Effector CD8-positive, alpha-beta T cell (primary cell): ENCODE results near the gene MYBPHL.

Experiments used
- DNase-seq: peaks from one replicate; lab custom pipeline; 2025; lab: John Stamatoyannopoulos, UW

Gene MYBPHL

DNA sequence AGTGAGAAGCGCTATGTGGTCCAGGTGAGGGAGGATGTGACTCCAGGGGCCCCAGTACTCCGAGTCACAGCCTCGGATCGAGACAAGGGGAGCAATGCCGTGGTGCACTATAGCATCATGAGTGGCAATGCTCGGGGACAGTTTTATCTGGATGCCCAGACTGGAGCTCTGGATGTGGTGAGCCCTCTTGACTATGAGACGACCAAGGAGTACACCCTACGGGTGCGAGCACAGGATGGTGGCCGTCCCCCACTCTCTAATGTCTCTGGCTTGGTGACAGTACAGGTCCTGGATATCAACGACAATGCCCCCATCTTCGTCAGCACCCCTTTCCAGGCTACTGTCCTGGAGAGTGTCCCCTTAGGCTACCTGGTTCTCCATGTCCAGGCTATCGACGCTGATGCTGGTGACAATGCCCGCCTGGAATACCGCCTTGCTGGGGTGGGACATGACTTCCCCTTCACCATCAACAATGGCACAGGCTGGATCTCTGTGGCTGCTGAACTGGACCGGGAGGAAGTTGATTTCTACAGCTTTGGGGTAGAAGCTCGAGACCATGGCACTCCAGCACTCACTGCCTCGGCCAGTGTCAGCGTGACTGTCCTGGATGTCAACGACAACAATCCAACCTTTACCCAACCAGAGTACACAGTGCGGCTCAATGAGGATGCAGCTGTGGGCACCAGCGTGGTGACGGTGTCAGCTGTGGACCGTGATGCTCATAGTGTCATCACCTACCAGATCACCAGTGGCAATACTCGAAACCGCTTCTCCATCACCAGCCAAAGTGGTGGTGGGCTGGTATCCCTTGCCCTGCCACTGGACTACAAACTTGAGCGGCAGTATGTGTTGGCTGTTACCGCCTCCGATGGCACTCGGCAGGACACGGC lies 55.3 kb downstream of the MYBPHL start:
- DNase-seq = no peak

DNA sequence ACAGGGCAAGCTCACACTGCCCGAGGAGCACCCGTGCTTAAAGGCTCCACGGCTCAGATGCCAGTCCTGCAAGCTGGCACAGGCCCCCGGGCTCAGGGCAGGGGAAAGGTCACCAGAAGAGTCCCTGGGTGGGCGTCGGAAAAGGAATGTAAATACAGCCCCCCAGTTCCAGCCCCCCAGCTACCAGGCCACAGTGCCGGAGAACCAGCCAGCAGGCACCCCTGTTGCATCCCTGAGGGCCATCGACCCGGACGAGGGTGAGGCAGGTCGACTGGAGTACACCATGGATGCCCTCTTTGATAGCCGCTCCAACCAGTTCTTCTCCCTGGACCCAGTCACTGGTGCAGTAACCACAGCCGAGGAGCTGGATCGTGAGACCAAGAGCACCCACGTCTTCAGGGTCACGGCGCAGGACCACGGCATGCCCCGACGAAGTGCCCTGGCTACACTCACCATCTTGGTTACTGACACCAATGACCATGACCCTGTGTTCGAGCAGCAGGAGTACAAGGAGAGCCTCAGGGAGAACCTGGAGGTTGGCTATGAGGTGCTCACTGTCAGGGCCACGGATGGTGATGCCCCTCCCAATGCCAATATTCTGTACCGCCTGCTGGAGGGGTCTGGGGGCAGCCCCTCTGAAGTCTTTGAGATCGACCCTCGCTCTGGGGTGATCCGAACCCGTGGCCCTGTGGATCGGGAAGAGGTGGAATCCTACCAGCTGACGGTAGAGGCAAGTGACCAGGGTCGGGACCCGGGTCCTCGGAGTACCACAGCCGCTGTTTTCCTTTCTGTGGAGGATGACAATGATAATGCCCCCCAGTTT lies 56.1 kb downstream of the MYBPHL start:
- no peak for DNase-seq

DNA sequence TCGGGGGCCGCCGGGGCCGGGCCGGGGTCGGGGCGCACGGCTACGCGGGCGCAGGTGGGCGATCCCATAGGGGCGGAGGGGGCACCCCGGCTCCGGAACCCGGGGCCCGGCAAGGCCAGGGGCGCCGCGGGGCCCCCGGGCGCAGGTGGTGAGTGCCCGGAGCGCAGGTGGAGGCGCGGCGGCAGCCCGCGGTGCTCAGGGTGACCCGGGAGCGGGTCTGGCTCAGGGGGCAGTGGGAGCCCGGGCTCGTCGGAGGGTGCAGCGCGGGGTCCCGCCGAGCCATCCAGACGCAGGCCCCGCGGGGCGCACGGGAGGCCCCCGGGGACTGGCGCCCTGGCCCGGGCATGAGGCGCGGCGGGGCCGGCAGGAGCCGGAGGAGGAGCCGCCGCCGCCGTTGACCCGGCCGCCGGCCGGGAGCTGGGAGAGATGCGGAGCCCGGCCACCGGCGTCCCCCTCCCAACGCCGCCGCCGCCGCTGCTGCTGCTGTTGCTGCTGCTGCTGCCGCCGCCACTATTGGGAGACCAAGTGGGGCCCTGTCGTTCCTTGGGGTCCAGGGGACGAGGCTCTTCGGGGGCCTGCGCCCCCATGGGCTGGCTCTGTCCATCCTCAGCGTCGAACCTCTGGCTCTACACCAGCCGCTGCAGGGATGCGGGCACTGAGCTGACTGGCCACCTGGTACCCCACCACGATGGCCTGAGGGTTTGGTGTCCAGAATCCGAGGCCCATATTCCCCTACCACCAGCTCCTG lies 57.0 kb downstream of the MYBPHL start:
- DNase-seq = no peak

DNA sequence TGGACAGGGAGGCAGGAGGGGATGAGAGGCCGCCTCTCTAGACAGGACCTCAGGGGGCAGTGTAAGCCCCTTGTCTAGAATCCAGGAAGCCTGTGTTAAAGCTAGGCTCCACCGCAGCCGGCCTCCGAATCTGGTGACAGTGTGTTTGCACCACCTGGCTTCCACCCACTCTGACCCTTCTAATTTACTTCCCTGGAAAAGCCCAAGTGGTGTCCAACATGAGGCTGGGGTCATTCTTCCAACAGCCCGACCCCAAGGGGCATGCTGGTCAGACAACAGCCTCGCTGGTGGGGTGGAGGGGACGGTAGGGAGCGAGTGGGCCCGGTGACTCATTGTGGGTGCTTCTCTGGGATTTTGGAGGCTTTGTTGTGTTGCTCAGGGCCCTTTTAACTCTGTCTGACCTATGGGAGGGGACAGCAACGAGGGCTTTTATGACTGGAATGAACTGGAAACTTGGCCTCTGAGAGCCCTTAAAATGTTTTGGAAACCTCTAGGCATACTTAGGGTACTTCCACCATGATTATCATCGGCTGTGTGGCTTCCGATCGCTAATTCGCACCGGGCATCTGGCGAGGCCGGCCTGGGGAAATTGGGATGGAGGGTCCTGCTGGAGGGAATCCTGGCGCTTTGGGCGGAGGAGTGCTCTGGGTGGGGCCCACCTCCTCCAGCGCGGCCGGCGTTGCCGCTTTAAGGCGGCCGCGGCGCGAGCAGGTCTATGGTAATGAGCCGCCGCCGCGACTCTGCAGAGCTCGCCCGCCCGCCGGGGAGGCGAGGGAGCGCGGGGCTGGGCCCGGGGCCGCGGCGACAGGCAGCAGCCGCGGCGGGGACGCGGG lies 57.8 kb downstream of the MYBPHL start, which contains the start of gene CELSR2:
TSS of gene CELSR2 (plus strand) at position 743 of the 833 bp plus-strand sequence. CDS start 541 bp downstream, outside the sequence.
- peak; percentile 37 for DNase-seq

DNA sequence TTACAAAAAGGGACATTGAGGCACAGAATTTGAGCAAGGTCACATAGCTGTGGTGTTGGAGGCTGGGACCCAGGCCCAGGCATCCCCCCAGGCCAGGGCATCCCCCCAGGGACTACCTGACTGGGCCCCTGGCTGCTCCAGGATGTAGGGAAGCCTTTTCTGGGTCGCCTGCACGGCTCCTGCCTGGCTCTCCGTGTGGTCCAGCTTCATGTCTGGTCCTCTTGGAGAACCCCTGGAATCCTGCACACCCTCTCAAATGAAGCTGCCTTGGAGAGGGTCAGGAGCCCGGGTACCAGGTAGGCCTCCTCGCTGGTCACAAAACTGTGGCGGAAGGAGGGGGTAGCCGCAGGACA lies 58.4 kb downstream of the MYBPHL start:
- DNase-seq = no peak

DNA sequence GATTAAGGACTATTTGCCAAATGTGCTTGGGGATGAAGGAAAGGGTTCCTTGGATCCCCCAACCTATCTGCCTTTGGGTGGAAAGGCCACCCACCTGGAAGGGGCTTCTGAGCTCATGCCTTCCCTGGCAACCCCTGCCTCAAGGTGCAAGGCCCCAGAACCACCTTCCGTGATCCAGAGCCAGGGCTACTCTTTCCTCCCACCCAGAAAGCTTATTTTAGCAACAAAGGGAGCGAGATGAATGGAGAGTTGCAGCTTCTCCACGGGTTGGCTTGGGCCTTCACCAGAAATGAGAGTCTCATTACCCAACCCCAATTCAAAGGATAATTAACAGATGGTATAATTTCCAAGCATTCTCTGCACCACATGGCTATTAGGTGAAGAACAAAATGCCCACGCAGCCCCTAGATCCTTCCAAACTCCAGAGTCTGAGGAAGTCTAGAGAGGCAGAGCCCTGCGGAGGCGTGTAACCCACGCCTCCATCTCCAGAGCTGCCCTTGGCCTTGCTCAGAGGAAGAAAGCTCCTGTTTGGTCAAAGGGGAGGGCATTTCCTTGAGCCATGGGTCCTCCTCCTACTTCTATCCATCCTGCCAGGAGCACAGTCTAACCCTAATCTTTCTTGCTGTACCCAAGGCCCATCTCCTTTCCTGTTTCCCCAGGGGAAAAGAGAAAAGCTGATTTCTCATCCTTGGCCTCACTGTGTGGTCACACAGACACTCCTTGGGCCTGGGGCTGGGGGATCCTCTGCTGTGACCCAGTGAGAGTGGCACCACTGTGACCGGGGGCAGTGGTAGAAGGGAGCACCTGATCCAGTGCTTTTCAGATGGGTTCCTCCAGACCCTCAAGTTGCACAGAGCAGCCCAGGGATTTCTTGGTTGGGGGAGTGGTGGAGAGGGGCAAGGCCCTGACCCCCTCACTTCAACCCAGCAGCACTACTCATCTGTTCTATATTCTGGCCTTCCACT lies 59.1 kb downstream of the MYBPHL start:
- no peak for DNase-seq

DNA sequence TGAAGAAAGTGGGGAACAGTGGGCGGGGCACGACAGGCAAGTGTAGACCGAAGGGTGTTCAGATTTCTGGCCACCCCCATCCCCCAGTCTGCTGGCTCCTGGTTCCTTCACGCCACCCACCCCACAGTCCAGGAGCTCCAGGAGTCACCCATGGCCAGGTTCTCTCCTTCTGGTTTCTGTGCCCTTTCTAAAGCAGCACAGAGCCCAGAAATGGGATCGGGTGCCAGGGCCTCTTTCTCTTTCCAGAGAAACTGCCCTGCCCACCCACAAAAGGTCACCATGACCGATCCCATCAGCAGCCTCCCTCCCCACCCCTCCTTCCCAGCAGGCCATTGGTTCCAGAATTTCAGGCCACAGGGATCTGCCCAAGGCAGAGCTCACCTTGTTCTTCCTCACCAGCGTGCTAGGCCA lies 60.7 kb downstream of the MYBPHL start:
- no peak for DNase-seq

DNA sequence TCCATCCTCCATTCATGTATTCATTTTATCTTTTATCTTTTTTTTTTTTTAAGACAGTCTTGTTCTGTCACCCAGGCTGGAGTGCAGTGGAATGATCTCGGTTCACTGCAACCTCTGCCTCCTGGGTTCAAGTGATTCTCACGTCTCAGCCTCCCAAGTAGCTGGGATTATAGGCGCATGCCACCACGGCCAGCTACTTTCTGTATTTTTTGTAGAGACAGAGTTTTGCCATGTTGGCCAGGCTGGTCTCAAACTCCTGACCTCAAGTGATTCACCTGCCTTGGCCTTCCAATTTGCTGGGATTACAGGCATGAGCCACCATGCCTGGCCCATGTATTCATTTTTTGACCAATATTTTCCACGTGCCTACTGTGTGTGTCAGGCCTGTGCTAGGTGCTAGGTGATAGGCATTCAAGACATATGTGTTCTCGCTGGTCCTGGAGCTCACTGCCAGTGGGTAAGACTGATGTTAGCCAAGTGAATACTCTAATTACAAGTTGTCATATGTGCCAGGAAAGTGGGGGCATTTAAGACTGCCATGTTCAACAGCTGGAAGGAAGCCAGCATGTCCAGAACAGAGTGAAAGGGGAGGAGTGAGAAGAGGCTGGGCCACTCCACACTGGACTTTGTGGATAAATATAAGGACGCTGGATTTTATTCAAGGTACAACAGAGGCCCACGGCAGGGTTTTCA lies 62.8 kb downstream of the MYBPHL start:
- no peak for DNase-seq

DNA sequence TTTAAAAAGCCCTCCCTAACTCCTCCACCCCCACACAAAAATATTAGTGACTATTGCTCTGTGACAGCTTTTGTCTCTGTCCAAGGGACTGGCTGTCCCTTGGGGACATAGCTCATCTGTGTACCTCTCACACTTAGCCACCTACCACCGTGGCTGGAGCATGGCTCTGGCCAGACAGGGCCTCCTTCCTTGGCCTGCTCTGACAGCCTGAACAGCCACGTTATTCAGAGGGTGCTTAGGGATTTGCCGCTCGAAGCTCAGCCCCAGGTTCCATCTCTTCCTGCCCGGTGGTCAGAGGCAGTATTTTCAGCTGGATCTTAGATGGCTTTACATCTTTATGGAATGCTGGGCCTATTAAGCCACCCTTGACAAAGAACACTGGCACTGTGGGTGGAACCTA lies 63.6 kb downstream of the MYBPHL start:
- no peak for DNase-seq

DNA sequence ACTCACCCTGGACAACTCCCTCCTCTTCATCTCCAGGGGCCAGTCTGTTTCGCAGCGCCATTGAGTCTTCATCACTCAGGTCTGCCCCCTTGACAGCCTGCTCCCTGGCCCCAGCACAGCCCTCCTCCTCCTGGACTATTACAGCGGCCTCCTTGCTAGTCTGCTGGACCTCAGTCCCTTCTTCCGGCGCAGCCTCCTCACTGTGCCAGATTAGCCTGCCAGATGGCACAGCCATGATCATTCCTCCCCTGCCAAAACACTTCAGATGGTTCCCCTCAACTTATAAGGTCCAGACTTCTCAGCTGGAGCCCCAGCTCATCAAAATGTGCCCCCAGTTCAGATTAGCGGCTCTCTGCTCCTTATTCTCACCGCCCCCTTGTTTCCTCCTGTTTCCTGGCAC lies 64.4 kb downstream of the MYBPHL start:
- DNase-seq = no peak
